Measurements from ENCODE around the gene EFNA5. TPM values are rescaled to one million over a fixed set of nuclear protein-coding genes. Genes with fewer than 3 reads are reported as not detected.

EFNA5 gene
- total RNA-seq, 4 donors from 2014 or later = 16.6 to 35.3 (median 19.3) TPM

- H3K4me3 ChIP-seq (ENCODE audit: low read depth, poor library complexity, severe bottlenecking) = peak overlapping the region; percentile 67
- 21 to 29% methylated on average over 11 of the region's 11 CpGs for WGBS, 2 donors
- DNase-seq (ENCODE audit: low spot score in 2 of 2) = no peak
- TF ChIP-seq CTCF (IDR thresholded peaks at IDR 0.05) = no peak
- TF ChIP-seq POLR2A (IDR thresholded peaks at IDR 0.05) = no peak
- intact Hi-C loops (cut with DNase I; ENCODE audit: low total_unique reads) = no loop called here
These were observed 2.3 kb downstream of the EFNA5 start for GRCh38 chr5:107668154-107669095.

DNA sequence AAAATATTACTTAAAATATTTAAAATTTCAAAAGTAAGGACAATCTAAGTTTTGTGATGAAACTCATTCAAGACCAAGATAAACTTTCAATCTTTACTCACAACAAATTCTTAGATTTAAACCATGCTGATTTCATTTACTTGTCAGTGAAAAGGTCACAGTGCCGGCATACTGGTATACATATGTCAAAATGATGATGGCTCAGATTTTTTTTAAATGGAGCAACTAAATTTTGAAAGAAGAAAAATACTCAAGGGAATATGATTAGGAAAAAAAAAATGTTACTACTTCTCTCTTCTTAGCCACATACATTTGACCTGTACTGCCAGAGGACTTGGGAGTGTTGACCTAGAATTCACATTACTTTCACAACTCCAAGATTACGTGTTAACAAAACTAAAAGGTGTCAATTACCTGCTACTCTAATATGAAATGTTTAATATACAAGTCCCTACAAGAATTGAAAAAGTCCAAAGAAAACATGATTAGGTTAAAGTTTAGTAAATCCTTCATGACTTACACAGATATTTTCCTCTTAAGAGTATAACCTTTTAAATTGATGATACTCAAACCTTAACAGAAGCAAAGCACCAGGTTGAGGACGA is 4.6 kb downstream of the EFNA5 start:
- no peak overlapping the region for H3K4me3 ChIP-seq (ENCODE audit: low read depth, poor library complexity, severe bottlenecking)
- WGBS, 2 donors = 53 to 55% methylated on average over 3 of the region's 3 CpGs
- no peak for TF ChIP-seq CTCF (IDR thresholded peaks at IDR 0.05)
- TF ChIP-seq POLR2A (IDR thresholded peaks at IDR 0.05) = no peak
- intact Hi-C loops (cut with DNase I; ENCODE audit: low total_unique reads) = no loop called here
- no peak for DNase-seq (ENCODE audit: low spot score in 2 of 2)

DNA sequence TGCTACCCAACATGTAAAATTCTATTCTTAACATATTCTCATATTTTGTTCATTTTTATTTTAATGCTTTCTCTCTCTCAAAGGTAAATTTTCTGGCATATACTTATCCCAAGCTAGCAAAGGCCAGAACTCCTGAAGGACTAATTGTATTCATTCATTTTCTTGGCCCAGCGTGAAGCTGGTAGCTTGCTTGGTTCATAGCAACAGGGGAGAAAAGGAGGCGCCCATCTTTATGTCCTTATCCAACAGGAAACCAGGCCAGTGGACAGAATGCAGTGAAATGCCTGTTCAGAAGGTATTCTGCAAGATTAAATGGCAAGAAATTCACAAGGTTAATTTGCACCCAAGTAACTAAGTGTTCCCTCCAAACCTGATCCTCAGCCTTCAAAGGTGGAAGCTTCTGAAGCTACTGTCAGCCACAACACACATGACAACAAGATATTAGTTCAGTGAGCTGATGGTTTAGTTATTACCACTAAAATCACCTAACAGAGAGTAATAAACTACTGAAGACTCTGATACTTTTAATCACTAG is 5.6 kb downstream of the EFNA5 start:
- intact Hi-C loops (cut with DNase I; ENCODE audit: low total_unique reads) = no loop called here

DNA sequence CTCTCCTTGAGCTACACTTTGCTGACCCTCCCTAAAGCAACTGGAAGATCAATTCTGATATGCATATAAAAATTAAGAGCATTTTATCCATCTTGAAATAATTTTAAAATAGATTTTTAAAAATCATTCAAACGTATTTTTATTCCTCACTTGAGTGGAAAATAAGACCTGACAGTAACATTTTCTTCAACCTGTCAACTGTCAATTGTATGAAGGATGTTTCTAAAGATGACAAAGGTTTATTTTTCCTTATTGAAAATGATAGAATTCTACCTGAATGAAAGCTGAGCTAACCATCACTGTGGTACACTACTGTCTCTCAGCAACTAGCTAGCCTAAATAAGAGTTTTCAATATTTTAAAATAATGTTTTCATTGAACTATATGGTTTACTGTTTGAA is 7.0 kb downstream of the EFNA5 start:
- TF ChIP-seq POLR2A (IDR thresholded peaks at IDR 0.05) = no peak
- no peak for TF ChIP-seq CTCF (IDR thresholded peaks at IDR 0.05)
- no peak for DNase-seq (ENCODE audit: low spot score in 2 of 2)
- intact Hi-C loops (cut with DNase I; ENCODE audit: low total_unique reads) = no loop called here
- 61 to 69% methylated on average over 1 of the region's 1 CpG for WGBS, 2 donors
- H3K4me3 ChIP-seq (ENCODE audit: low read depth, poor library complexity, severe bottlenecking) = no peak overlapping the region

More for the DNA sequence above, 5.6 kb downstream of the EFNA5 start:
- DNase-seq (ENCODE audit: low spot score in 2 of 2) = no peak
- WGBS, 2 donors = 75 to 87% methylated on average over 2 of the region's 2 CpGs
- no peak overlapping the region for H3K4me3 ChIP-seq (ENCODE audit: low read depth, poor library complexity, severe bottlenecking)
- TF ChIP-seq POLR2A (IDR thresholded peaks at IDR 0.05) = no peak
- TF ChIP-seq CTCF (IDR thresholded peaks at IDR 0.05) = no peak

DNA sequence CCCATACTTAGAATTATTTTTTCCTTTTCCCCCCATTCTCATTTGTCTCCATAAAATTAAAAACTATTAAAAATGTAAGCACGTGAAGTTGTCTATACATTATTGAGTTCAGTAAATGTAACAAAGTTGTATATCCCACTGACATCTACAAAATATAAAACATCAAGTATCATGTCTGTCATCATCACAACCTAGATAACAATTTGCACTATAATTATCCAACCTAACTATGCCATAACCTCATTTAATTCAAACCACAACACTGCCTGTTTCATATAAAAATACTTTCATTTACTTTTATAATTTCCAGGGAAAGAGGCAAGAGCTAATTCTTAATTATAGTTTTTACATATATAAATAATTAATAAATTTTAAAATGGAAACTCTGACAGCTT is 9.1 kb downstream of the EFNA5 start:
- intact Hi-C loops (cut with DNase I; ENCODE audit: low total_unique reads) = no loop called here

More for the DNA sequence above, 9.1 kb downstream of the EFNA5 start:
- no peak overlapping the region for H3K4me3 ChIP-seq (ENCODE audit: low read depth, poor library complexity, severe bottlenecking)
- no peak for DNase-seq (ENCODE audit: low spot score in 2 of 2)
- TF ChIP-seq CTCF (IDR thresholded peaks at IDR 0.05) (no peak), POLR2A (IDR thresholded peaks at IDR 0.05) (no peak)
- 86 to 87% methylated on average over 1 of the region's 1 CpG for WGBS, 2 donors

All from lower leg skin (tissue), 4 donors.